Choroid plexus epithelial cell (primary cell): ENCODE results near the gene MID2.

Source experiments
- DNase-seq: peaks from one replicate; pipeline ENCODE4 v3.0.0-alpha.2; 2010; ENCODE audit warnings: low read depth
- H3K4me3 ChIP-seq: 2 replicates; pipeline ENCODE4 v1.5.1; 2011; ENCODE audit warnings: low read depth, mild to moderate bottlenecking, control low read depth, low read length, moderate library complexity
- CTCF ChIP-seq: conservative IDR thresholded peaks from 2 replicates; pipeline ENCODE4 v1.5.1; 2011; ENCODE audit warnings: low read depth, mild to moderate bottlenecking, control low read depth, inconsistent platforms, low read length, moderate library complexity

The MID2 gene

DNA sequence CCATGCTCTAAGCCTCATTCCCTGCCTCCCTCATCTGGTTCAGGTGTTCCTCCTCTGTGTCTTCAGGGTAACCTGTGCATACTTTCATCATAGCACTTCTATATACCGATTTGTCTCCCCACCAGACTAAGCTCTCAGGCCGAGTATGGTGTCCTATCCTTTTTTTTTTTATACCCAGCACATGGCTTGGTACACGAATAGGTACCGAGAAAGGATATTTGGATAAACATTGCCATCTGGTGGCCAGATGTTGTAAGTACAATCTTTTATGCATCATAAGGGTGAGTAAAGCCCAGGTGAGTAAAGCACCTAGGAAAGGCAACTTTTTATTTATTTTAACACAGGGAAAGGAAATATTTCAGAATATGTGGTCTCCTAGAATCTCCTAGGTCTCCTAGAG, 68.4 kb downstream of the MID2 start:
- DNase-seq = peak; percentile 61
- TF ChIP-seq CTCF = peak; percentile 45
- no peak overlapping the region for H3K4me3 ChIP-seq

DNA sequence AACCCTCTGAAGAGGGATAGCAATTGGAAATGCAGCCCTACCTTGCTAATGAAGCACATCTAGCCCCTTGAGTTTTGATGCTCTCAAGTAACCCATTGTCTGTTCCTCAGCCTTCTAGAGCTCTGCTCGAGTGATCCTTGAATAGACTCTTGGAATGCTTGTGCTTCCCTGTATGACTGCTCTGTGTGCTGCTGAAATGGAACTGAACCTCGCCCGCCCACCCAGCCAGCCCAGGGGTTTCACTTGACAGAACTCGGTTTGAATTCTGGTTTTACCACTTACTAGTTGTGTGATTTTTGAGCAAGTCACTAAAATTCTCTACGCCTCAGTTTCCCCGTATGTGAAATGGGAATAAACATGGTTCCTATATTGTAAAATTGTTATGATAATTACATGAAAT, 77.1 kb downstream of the MID2 start:
- no peak overlapping the region for H3K4me3 ChIP-seq
- no peak for DNase-seq
- TF ChIP-seq CTCF = no peak

GRCh38 chrX:107905366-107905765, 79.7 kb downstream of the MID2 start:
- no peak for TF ChIP-seq CTCF
- H3K4me3 ChIP-seq = no peak overlapping the region
- DNase-seq = no peak

DNA sequence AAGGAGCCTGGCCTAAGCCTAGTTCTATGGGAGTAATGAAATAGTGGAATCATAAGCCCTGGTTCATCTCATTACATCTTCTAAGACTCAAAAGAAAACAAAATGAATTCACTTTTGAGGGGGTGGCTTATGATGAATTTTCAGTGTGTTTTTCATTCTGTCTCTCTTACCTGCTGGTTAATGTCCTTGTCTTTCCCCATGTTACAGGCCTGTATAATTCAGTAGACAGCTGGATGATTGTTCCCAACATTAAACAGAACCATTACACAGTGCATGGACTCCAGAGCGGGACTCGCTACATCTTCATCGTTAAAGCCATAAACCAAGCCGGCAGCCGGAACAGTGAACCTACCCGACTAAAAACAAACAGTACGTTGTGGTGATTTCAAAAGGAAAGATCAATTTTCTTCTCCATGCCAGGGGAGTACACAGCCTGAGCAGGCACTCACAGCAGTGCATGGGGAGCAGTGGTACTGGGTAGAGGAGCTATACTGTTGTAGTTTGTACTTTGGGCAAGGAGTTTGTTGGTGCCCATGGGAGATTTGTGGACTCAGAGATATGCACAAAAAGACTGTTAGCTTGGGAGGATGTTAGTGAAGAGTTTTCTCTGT, 98.6 kb downstream of the MID2 start:
- no peak for TF ChIP-seq CTCF
- no peak overlapping the region for H3K4me3 ChIP-seq
- no peak for DNase-seq

- no peak for TF ChIP-seq CTCF
- no peak overlapping the region for H3K4me3 ChIP-seq
- DNase-seq = no peak
Measured at GRCh38 chrX:107934262-107934661, 108.6 kb downstream of the MID2 start.

DNA sequence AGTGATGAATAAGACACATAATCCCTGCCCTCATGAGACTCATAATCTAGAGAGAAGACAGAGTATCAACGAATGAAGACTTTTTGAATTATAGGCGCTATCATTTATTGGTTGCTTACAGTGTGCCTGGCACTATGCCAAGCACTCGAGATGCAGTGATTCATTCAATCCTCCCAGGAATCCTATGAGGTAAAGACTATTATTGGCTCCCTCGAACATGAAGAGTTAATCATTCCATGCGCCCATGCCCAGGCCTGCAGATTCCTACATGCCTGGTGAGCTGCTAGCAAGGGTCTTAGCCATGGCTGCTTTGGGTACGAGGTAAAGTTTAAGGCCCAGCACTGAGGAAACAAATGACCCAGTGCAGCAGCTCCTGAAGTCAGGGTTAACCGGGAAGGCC, 109.5 kb downstream of the MID2 start:
- peak overlapping the region; percentile 46 for H3K4me3 ChIP-seq
- peak; percentile 41 for DNase-seq
- TF ChIP-seq CTCF = no peak

DNA sequence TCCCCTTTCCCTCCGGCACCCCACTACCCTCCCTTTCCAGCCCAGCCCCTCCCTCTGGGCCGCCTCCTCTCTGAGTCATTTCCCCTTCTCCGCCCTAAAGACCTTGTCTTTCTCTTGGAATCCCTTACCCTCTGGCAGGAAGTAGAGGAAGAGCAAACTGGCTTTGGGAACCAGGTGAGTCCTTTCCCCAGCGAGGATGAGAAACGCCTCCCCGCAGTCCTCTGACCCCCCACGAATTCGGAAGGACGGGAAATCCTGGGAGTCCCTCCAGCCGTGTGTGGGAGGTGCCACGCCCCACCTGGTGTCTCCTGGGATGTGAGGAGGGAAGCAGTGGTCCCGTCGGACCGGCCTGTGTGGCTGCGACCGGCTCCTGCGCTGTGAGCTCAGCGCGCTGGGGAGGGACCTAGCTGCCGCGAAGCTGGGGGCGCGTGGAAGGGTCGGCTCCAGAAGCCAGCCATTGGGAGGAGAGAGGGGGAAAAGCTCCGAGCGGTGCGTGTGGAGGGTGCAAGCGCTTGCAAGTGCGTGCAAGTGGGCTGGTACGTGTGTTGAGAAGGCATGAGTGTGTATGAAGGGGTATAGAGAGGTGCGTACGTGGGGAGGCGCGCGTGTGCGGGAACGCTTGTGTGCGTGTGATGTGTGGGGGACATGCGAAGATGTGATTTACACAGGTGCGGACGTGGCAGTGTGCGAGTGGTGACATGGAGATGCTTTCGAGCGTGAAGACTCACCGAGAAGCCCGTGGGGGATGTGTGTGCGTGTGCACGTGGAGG, 110.2 kb downstream of the MID2 start:
- no peak for TF ChIP-seq CTCF
- H3K4me3 ChIP-seq = peak overlapping the region; percentile 46
- DNase-seq = peak; percentile 10
